Esophagus squamous epithelium (tissue), 4 donors: Measurements from ENCODE around the gene GH1.
"Not testable (repeated sequence)": the region's sequence is repeated elsewhere in the genome, so short reads cannot be mapped to it uniquely, and the experiment has no call there.

Experiments used
- CTCF ChIP-seq, 6 experiments: fragments of 450-650 bp in 4 of 6; fragments of 200-600 bp in 2 of 6; sonication (generic) in 2 of 6; IDR thresholded peaks; one replicate each; pipeline ENCODE4 v1.5.1; 2016 to 2019; ENCODE audit warnings: antibody characterized with exemption in 6 of 6, mild to moderate bottlenecking in 4 of 6, moderate library complexity in 4 of 6
- POLR2A ChIP-seq, 4 donors: fragments of 450-650 bp; IDR thresholded peaks; one replicate each; pipeline ENCODE4 v1.6.1; 2017; ENCODE audit warnings: antibody characterized with exemption in 4 of 4, mild to moderate bottlenecking in 4 of 4, moderate library complexity in 3 of 4

- TF ChIP-seq CTCF, POLR2A (IDR thresholded peaks at IDR 0.05): not testable (repeated sequence)
Observed at GRCh38 chr17:63873577-63873976, 45.1 kb downstream of the GH1 start, which contains the start of gene CSH2.
